MM.1S (cell line): ENCODE results near the gene STX4.

Source experiments
- CTCF ChIP-seq: fragments of 300-600 bp; sonication (generic); IDR thresholded peaks from 2 replicates; pipeline ENCODE4 v1.5.1; 2016; ENCODE audit warnings: antibody characterized with exemption, low read length, mixed read lengths
- EZH2 ChIP-seq: fragments of 300-600 bp; sonication (generic); optimal IDR thresholded peaks from 2 replicates; pipeline ENCODE3; 2017; ENCODE audit warnings: low read depth, mild to moderate bottlenecking, antibody characterized with exemption, low read length, mixed read lengths
- EZH2phosphoT487 ChIP-seq: fragments of 300-600 bp; sonication (generic); IDR thresholded peaks from 2 replicates; pipeline ENCODE4 v1.6.1; 2018; ENCODE audit warnings: antibody characterized with exemption, low read length

GRCh38 chr16:30987581-30988190 is 45.7 kb upstream of the STX4 start:
- TF ChIP-seq EZH2phosphoT487: no peak
- TF ChIP-seq CTCF: no peak
- TF ChIP-seq EZH2: no peak
